NCI-H2171 treated with DMSO at 0.1 percent for 48 hours (cell line): Measurements from ENCODE around the gene TNPO1.
"Not testable (repeated sequence)": the region's sequence is repeated elsewhere in the genome, so short reads cannot be mapped to it uniquely, and the experiment has no call there.

Experiments used
- DNase-seq: peaks from one replicate; lab custom pipeline; 2025; lab: John Stamatoyannopoulos, UW

Gene TNPO1

GRCh38 chr5:72816284-72817075 lies at the start of gene TNPO1:
TNPO1 (plus strand) TSS chr5:72816661; CDS start chr5:72816738, 77 bp downstream.
- peak; percentile 72 for DNase-seq

- DNase-seq: peak; percentile 11
Observed at GRCh38 chr5:72767289-72768010, 49.0 kb upstream of the TNPO1 start.

- DNase-seq: no peak
Observed at GRCh38 chr5:72770266-72770665, 46.2 kb upstream of the TNPO1 start.

GRCh38 chr5:72776684-72777083 lies 39.8 kb upstream of the TNPO1 start:
- DNase-seq: no peak

- no peak for DNase-seq
Observed at GRCh38 chr5:72779520-72779919, 36.9 kb upstream of the TNPO1 start.

GRCh38 chr5:72783354-72783753 lies 33.1 kb upstream of the TNPO1 start:
- DNase-seq: no peak

- no peak for DNase-seq
Observed at GRCh38 chr5:72784129-72784528, 32.3 kb upstream of the TNPO1 start.

- no peak for DNase-seq
Observed at GRCh38 chr5:72785801-72786200, 30.7 kb upstream of the TNPO1 start.

- no peak for DNase-seq
Observed at GRCh38 chr5:72786676-72787075, 29.8 kb upstream of the TNPO1 start.

GRCh38 chr5:72788866-72789505 lies 27.5 kb upstream of the TNPO1 start:
- no peak for DNase-seq

- DNase-seq: no peak
Observed at GRCh38 chr5:72790186-72790585, 26.3 kb upstream of the TNPO1 start.

- not testable (repeated sequence) for DNase-seq
Observed at GRCh38 chr5:72792662-72793061, 23.8 kb upstream of the TNPO1 start.

- DNase-seq: no peak
Observed at GRCh38 chr5:72796001-72796400, 20.5 kb upstream of the TNPO1 start.

GRCh38 chr5:72799721-72800120 lies 16.7 kb upstream of the TNPO1 start:
- DNase-seq: no peak

- DNase-seq: not testable (repeated sequence)
Observed at GRCh38 chr5:72808637-72809036, 7.8 kb upstream of the TNPO1 start.

GRCh38 chr5:72811849-72812248 lies 4.6 kb upstream of the TNPO1 start:
- no peak for DNase-seq

- no peak for DNase-seq
Observed at GRCh38 chr5:72812488-72812887, 4.0 kb upstream of the TNPO1 start.

GRCh38 chr5:72814104-72814503 lies 2.4 kb upstream of the TNPO1 start:
- no peak for DNase-seq

GRCh38 chr5:72814864-72815263 lies 1.6 kb upstream of the TNPO1 start:
- no peak for DNase-seq

GRCh38 chr5:72815580-72816283 lies 729 bp upstream of the TNPO1 start:
- peak; percentile 58 for DNase-seq

GRCh38 chr5:72817076-72817481 lies 618 bp downstream of the TNPO1 start:
- peak; percentile 21 for DNase-seq

GRCh38 chr5:72817671-72818266 lies 1.3 kb downstream of the TNPO1 start:
- DNase-seq: no peak
